Endothelial cell of umbilical vein (primary cell): ENCODE measurements around the gene BZW2. TPM values are rescaled to one million over a fixed set of nuclear protein-coding genes. Genes with fewer than 3 reads are reported as not detected.

Experiments used
- BruUV-seq: library from RNA; stranded (reverse); fragments of 400-500 nt; replicated peaks from 2 replicates; lab custom pipeline; 2021; lab: Mats Ljungman, UMichigan
- CTCF ChIA-PET: fragments of 300-600, 350-600 bp; sonication (Branson Sonifier 250); formaldehyde crosslinking; loops from one replicate; lab custom pipeline; 2021; ENCODE audit warnings: antibody characterized with exemption, inconsistent platforms; lab: Charles Lee
- POLR2A ChIA-PET: fragments of 300-600, 350-600 bp; sonication (Branson Sonifier 250); formaldehyde crosslinking; loops from one replicate; lab custom pipeline; 2021; ENCODE audit warnings: antibody characterized with exemption, inconsistent platforms; lab: Charles Lee
- DNase-seq: peaks from one replicate; pipeline ENCODE4 v3.0.0-alpha.2; 2011; ENCODE audit warnings: low read depth, low spot score
- FAIRE-seq: peaks from 2 replicates; lab custom pipeline; 2011; peaks lifted over from hg19 to GRCh38; lab: Jason Lieb, UNC
- H2AFZ ChIP-seq: 2 replicates; pipeline ENCODE4 v1.6.0; 2012; ENCODE audit warnings: low read depth, low read length, control low read depth, inconsistent platforms
- H3K27ac ChIP-seq: 2 replicates; pipeline ENCODE4 v1.5.1; 2011; ENCODE audit warnings: low read depth, mild to moderate bottlenecking, control low read depth, low read length, moderate library complexity; ENCODE audit not compliant: insufficient read depth
- H3K27me3 ChIP-seq, 2 experiments: 2 replicates each; pipeline versions ENCODE4 v1.6.0 to v1.6.1; 2011; ENCODE audit warnings: low read length in 2 of 2, mixed read lengths in 1 of 2; ENCODE audit not compliant: control insufficient read depth in 2 of 2, insufficient read depth in 2 of 2
- H3K36me3 ChIP-seq, 2 experiments: 2 replicates in 1 of 2; 3 replicates in 1 of 2; pipeline ENCODE4 v1.5.1; 2011; ENCODE audit warnings: low read length in 2 of 2, mild to moderate bottlenecking in 1 of 2, moderate library complexity in 1 of 2; ENCODE audit not compliant: control insufficient read depth in 2 of 2, insufficient read depth in 2 of 2; ENCODE audit errors: extremely low read depth in 1 of 2
- H3K4me1 ChIP-seq: 3 replicates; pipeline ENCODE4 v1.5.1; 2011; ENCODE audit warnings: mild to moderate bottlenecking, low read length; ENCODE audit not compliant: control insufficient read depth, insufficient read depth; ENCODE audit errors: extremely low read depth
- H3K4me2 ChIP-seq: 2 replicates; pipeline ENCODE4 v1.6.1; 2011; ENCODE audit warnings: low read length, control low read depth, mixed read lengths; ENCODE audit not compliant: insufficient read depth
- H3K4me3 ChIP-seq, 3 experiments: fragments of 200-600 bp in 1 of 3; sonication (generic), shearing (Covaris generic) in 1 of 3; replicated peaks in 1 of 3; 2 replicates each; pipeline ENCODE4 v1.5.1; 2011 to 2016; ENCODE audit warnings: control low read depth in 3 of 3, low read length in 3 of 3, mild to moderate bottlenecking in 2 of 3, inconsistent platforms in 1 of 3, low read depth in 1 of 3, moderate library complexity in 1 of 3; ENCODE audit not compliant: insufficient read depth in 1 of 3
- H3K79me2 ChIP-seq: 2 replicates; pipeline ENCODE4 v1.6.0; 2012; ENCODE audit warnings: low read length, inconsistent platforms; ENCODE audit not compliant: control insufficient read depth, insufficient read depth
- H3K9ac ChIP-seq: replicated peaks from 2 replicates; pipeline ENCODE3; 2011; ENCODE audit warnings: low read length, control low read depth; ENCODE audit not compliant: insufficient read depth; ENCODE audit errors: extremely low read depth
- H3K9me1 ChIP-seq: replicated peaks from 3 replicates; pipeline ENCODE4 v1.6.0; 2011; ENCODE audit warnings: mild to moderate bottlenecking, low read length; ENCODE audit not compliant: control insufficient read depth, insufficient read depth; ENCODE audit errors: extremely low read depth
- H3K9me3 ChIP-seq: replicated peaks from 2 replicates; pipeline ENCODE4 v1.5.1; 2012; ENCODE audit warnings: low read length, inconsistent platforms; ENCODE audit not compliant: control insufficient read depth, insufficient read depth
- H4K20me1 ChIP-seq: replicated peaks from 2 replicates; pipeline ENCODE3; 2011; ENCODE audit warnings: mild to moderate bottlenecking, low read length; ENCODE audit not compliant: control insufficient read depth, insufficient read depth; ENCODE audit errors: extremely low read depth
- EZH2 ChIP-seq: IDR thresholded peaks from 2 replicates; pipeline ENCODE4 v1.6.1; 2012; ENCODE audit warnings: borderline replicate concordance, low read depth, mild to moderate bottlenecking, moderate library complexity, low read length, inconsistent platforms; ENCODE audit not compliant: severe bottlenecking
- FOS ChIP-seq: IDR thresholded peaks from 2 replicates; pipeline ENCODE4 v1.6.1; 2011; ENCODE audit warnings: mild to moderate bottlenecking, low read length, moderate library complexity, borderline replicate concordance; ENCODE audit not compliant: insufficient read depth
- GATA2 ChIP-seq: IDR thresholded peaks from 2 replicates; pipeline ENCODE4 v1.7.0; 2011; ENCODE audit warnings: low read depth, mild to moderate bottlenecking, moderate library complexity, mixed read lengths, low read length; ENCODE audit not compliant: insufficient read length, insufficient read depth
- JUN ChIP-seq: IDR thresholded peaks from 2 replicates; pipeline ENCODE4 v1.6.1; 2011; ENCODE audit warnings: borderline replicate concordance, low read depth; ENCODE audit not compliant: insufficient read length, insufficient read depth
- MYC ChIP-seq: IDR thresholded peaks from one replicate; pipeline ENCODE4 v1.6.1; 2011; ENCODE audit warnings: mild to moderate bottlenecking, low read depth, low read length
- POLR2A ChIP-seq: IDR thresholded peaks from 2 replicates; pipeline ENCODE4 v1.6.1; 2012; ENCODE audit warnings: low read depth, mild to moderate bottlenecking, control low read depth, low read length
- POLR2AphosphoS5 ChIP-seq: IDR thresholded peaks from 2 replicates; pipeline ENCODE4 v1.6.1; 2012; ENCODE audit warnings: low read depth, mild to moderate bottlenecking, control low read depth, low read length, moderate library complexity; ENCODE audit not compliant: insufficient read depth
- dilution Hi-C: fragments of 300-500 bp; cut with MboI; formaldehyde crosslinking; loops from one replicate; pipeline ENCODE4 v1.15.0; 2019; ENCODE audit warnings: low sequenced_read_pairs; ENCODE audit not compliant: extremely low pct_ligation_motif_present
- intact Hi-C: fragments of 100-400 bp; cut with micrococcal nuclease; formaldehyde crosslinking; loops from one replicate; pipeline ENCODE4 v1.10.0; 2022
- polyA plus RNA-seq, 4 experiments: library from polyadenylated mRNA; depleted of rRNA in 3 of 4; stranded (reverse) in 3 of 4; unstranded in 1 of 4; fragments of >200 nt; gene quantifications; 2 replicates each; pipeline versions ENCODE4 v1.2.1 to v1.2.3, GENCODE V29; 2011 to 2012; ENCODE audit warnings: missing spikeins in 1 of 4
- total RNA-seq: library from RNA; stranded (reverse); gene quantifications from 2 replicates; pipeline ENCODE4 v1.2.3, GENCODE V29; 2021
- TF ChIP-seq, protein P1 (sequence below): IDR thresholded peaks from 2 replicates; pipeline ENCODE4 v1.6.1; 2011; ENCODE audit not compliant: insufficient read depth, insufficient read length
- TF ChIP-seq, protein P2 (sequence below), 2 donors: IDR thresholded peaks; 1 replicate in 1 of 2; 2 replicates in 1 of 2; pipeline ENCODE4 v1.5.1; 2011; ENCODE audit warnings: low read length in 2 of 2, mild to moderate bottlenecking in 2 of 2, moderate library complexity in 2 of 2, control low read depth in 1 of 2, inconsistent platforms in 1 of 2, low read depth in 1 of 2; ENCODE audit not compliant: insufficient read depth in 1 of 2; ENCODE audit errors: extremely low read depth in 1 of 2

Gene BZW2
- total and polyA plus RNA-seq, 2 donors (not counting 3 experiments of a cell fraction or from before 2014, with no cell fraction given) = 39.7 to 106 TPM

DNA sequence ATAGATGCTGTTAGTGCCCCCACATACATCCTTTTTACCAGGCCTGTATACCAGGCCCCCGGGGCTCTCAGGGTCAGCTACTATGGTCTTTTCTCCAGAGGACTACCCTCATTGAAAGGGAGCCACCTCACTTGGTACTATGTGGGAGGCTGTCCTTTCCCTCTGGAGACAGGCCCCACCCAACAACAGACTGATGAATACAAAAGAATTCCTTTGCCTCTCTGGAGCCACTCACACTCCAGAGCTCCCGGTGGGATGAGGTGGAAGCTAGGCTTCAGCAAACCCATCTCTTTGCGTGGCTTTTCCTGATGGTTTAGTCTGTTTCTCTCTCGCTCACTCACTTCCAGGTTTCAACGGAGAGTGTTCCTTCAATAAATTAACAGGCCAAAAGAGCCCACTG is 30.8 kb upstream of the BZW2 start:
- no peak overlapping the region for H3K27ac ChIP-seq
- H3K4me3 ChIP-seq = no peak overlapping the region
- no peaks in the 10 kb centered on the region for H3K4me1 ChIP-seq
- FAIRE-seq (no peak), DNase-seq (no peak)
- no peak overlapping the region for H2AFZ ChIP-seq
- H3K9me1 ChIP-seq = no peaks in the 10 kb centered on the region
- no TSS peak for BruUV-seq
- TF ChIP-seq JUN (no peak), GATA2 (no peak), MYC (no peak)
- ChIA-PET POLR2A (no interaction called here), CTCF (no interaction called here)
- H3K9me3 ChIP-seq = no peaks in the 10 kb centered on the region
- dilution Hi-C loops = no loop called here
- H3K27me3 ChIP-seq = no peaks in the 10 kb centered on the region
- H3K4me2 ChIP-seq = no peak overlapping the region
- peaks cover 3 to 5% of the 10 kb centered on the region in 2 experiments for H3K36me3 ChIP-seq
- H3K79me2 ChIP-seq = no peaks in the 10 kb centered on the region
- no peak overlapping the region for H3K9ac ChIP-seq
- intact Hi-C loops = no loop called here
- H4K20me1 ChIP-seq = no peaks in the 10 kb centered on the region

DNA sequence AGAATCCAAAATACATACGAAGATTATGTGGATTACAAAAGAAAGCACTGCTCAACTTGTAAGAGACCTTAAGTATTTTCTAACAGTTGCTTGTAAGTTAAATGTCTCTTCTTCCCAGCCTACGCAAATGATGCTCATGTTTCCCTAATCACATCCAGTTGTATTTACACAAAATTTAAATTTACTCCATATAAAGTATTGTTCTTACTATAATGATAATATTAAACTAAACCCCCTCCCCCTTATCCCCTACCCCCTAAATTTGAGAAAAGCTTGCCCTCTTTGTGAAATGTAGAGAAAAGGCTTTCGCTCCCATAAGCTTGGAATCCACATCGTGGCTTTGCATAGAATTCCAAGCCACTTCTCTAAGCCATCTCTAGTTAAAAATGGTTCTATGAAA is 29.9 kb upstream of the BZW2 start:
- H3K9me1 ChIP-seq = no peaks in the 10 kb centered on the region
- H3K79me2 ChIP-seq = no peaks in the 10 kb centered on the region
- TF ChIP-seq, protein P1, sequence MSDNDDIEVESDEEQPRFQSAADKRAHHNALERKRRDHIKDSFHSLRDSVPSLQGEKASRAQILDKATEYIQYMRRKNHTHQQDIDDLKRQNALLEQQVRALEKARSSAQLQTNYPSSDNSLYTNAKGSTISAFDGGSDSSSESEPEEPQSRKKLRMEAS = no peak
- no peak for TF ChIP-seq POLR2AphosphoS5
- TF ChIP-seq MYC = no peak
- TF ChIP-seq, protein P2, sequence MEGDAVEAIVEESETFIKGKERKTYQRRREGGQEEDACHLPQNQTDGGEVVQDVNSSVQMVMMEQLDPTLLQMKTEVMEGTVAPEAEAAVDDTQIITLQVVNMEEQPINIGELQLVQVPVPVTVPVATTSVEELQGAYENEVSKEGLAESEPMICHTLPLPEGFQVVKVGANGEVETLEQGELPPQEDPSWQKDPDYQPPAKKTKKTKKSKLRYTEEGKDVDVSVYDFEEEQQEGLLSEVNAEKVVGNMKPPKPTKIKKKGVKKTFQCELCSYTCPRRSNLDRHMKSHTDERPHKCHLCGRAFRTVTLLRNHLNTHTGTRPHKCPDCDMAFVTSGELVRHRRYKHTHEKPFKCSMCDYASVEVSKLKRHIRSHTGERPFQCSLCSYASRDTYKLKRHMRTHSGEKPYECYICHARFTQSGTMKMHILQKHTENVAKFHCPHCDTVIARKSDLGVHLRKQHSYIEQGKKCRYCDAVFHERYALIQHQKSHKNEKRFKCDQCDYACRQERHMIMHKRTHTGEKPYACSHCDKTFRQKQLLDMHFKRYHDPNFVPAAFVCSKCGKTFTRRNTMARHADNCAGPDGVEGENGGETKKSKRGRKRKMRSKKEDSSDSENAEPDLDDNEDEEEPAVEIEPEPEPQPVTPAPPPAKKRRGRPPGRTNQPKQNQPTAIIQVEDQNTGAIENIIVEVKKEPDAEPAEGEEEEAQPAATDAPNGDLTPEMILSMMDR (IDR thresholded peaks at IDR 0.05; ENCODE audit: extremely low read depth in 1 of 2, insufficient read depth in 1 of 2, low read depth in 1 of 2, low read length in 2 of 2) = no peak
- no peak for TF ChIP-seq GATA2
- TF ChIP-seq JUN = no peak
- TF ChIP-seq EZH2 = no peak
- TF ChIP-seq POLR2A = no peak
- TF ChIP-seq FOS = no peak
- BruUV-seq = no TSS peak
- H3K4me3 ChIP-seq = no peak overlapping the region
- no peaks in the 10 kb centered on the region for H3K9me3 ChIP-seq
- H4K20me1 ChIP-seq = no peaks in the 10 kb centered on the region
- no peaks in the 10 kb centered on the region for H3K4me1 ChIP-seq
- H3K27me3 ChIP-seq = no peaks in the 10 kb centered on the region
- H2AFZ ChIP-seq = no peak overlapping the region
- FAIRE-seq (no peak), DNase-seq (no peak)
- H3K9ac ChIP-seq = no peak overlapping the region
- no peak overlapping the region for H3K27ac ChIP-seq
- peaks cover 3 to 5% of the 10 kb centered on the region in 2 experiments for H3K36me3 ChIP-seq
- CTCF ChIA-PET = interaction anchor here (0.6 kb wide), 1 partner anchor 511 kb away, joined by 3 read pairs; no protein-coding TSS in a partner anchor
- intact Hi-C loops = no loop called here
- H3K4me2 ChIP-seq = no peak overlapping the region
- dilution Hi-C loops = no loop called here
- POLR2A ChIA-PET = no interaction called here
